GM21576 (cell line): ENCODE data around the gene ZNF865.

Experiments
- ATAC-seq: cut with Tn5 transposase; IDR thresholded peaks from one replicate; pipeline ENCODE4 v1.9.1; 2021; ENCODE audit warnings: mild to moderate bottlenecking, moderate library complexity; ENCODE audit not compliant: unreplicated experiment

The ZNF865 gene

DNA sequence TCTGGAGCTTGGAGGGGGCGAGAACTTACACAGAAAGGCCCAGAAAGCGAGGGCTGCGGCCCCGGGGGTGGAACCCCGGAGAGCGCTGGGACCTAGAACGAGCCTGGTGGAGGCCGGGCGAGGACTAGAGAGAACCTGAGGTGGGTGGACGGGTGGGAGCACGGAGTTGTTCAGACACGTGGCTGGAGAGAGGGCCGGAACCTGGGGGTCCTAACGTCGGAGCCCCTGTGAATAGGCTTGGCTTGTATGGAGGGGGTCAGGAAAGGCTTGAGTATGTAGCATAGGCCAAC, 38.4 kb downstream of the ZNF865 start:
- no peak for ATAC-seq

GRCh38 chr19:55644191-55644833, 38.9 kb downstream of the ZNF865 start:
- ATAC-seq, result no peak

GRCh38 chr19:55644842-55645511, 39.5 kb downstream of the ZNF865 start:
- ATAC-seq, result no peak

- ATAC-seq, result no peak
Measured at GRCh38 chr19:55645512-55645881, 40.0 kb downstream of the ZNF865 start.

DNA sequence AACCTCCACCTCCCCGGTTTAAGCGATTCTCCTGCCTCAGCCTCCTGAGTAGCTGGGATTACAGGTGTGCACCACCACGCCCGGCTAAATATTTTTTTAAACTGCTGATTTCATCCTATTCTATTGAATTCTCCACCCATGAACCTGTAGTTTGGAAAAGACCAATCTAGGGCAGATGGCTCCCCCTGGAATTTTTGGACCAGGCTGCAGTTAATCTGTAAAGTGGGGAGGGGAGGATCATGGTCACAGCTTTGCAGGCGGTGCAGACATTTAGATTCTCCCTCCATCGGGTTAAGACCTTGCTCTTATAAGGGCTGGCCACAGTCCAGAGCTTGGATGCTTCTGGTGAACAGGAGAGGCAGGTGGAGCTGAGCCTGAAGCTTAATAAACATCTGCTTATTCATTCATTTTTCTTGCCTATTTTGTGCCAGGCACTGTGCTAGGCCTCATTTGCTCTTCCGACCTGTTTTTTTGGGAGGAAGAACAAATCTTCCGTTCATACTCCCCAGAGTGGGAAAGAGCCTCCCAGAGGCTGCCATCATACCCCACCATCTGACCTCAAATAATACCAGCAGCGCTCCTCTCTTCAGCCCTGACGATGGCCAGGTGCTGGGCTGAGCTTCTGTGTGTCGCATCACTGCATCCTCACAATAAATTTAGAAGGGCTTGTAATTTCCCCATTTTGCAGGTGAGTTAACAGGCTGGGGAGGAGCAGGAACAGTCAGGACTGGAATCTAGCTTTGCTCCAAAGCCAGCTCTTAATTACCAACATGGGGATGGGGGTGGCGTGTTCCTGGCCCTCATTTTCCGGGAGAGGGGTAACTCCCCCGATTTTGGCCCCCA, 41.7 kb downstream of the ZNF865 start:
- no peak for ATAC-seq

- no peak for ATAC-seq
Measured at GRCh38 chr19:55647732-55648584, 42.5 kb downstream of the ZNF865 start, which contains the start of gene CCDC106. Gene CCDC106, plus strand, starts transcription at chr19:55648212. Its CDS starts 835 bp downstream, at chr19:55649047.

DNA sequence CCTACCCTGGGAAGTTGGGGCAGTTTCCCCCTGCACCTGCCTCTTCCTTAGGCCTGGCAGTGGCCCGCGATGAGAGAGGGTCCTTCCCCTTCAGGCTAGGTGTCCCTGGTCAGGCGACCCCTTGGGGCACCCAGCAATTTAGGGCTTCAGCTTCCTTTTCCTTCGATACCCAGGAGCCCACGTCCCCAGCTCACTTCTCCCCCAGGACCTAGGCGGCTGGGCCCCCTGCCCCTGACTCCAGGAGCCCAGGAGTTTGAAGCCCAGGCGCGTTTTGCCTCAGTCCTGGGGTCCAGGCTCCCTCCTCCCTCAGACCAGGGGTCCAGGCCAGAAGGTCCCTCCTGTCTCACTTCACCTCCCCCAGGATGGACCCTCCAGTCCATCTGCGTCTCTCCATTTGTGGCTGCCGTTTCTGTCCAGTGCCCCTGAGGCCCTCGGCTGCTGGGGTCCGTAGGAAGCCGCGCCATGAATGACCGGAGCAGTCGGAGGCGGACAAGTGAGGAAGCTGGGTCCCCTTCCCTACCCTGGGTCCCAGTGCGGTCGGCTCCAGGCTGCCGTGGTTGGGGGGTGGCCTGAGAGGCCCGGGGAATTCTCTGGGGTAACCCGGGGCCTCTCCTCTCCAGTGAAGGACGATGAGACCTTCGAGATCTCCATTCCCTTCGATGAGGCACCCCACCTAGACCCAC, 43.3 kb downstream of the ZNF865 start:
- ATAC-seq, result no peak

DNA sequence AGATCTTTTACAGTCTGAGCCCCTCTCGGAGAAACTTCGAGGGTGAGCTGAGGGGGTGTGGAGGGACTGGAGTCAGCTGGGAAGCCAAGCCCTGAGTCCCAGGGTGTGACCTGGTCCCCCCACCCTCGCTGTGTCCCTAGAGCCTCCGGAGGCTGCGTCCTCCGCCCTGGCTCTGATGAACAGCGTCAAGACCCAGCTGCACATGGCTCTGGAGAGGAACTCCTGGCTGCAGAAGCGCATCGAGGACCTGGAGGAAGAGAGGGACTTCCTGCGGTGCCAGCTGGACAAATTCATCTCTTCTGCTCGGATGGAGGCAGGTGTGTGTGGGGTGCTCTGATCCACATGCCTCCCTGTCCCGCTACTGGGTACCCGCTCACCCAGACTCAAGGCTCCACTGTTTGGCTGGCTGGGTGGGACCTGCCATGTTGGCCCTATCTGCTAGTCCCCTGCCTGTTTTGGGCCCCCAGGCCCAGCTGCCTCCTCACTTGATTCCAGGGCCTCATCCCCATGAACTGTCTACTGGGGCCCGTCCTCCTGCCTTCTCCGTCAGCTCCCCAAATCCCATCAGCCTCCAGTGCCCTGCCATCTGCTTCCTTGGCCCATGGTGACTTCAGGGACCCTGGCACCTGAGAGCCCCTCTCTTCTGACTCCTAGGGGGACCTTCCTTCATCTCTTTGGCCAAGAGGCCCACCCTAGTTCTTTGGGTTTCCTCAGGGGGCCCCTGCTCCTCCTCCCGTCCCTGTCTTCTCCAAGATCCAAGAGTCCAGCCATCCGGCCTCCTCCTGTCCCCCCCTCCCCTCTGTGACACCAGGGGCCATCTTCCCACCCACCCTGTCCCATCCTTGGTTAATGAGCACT, 44.0 kb downstream of the ZNF865 start:
- ATAC-seq, result no peak

DNA sequence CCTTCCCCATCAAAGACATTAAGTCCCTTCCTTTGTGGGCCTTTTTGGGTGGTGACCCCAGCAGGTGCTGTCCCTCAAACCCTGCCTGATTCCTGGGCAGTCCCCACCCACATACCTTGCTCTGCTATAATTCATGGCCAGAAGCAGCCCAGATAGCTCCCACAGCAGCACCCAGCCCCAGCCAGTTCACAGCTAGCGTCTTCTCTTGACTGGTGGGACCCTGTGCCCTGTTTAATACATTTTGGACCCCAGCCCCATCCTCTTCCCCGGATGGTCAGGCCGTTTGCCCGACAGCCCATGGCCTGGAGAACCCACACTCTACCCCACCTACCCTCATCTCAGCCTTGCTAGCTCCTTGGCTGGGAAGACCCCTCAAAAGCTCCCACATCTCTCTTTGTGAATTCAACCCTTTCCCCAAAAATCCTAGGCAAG, 44.7 kb downstream of the ZNF865 start:
- no peak for ATAC-seq

- ATAC-seq, result no peak
Measured at GRCh38 chr19:55650602-55651230, 45.3 kb downstream of the ZNF865 start.

DNA sequence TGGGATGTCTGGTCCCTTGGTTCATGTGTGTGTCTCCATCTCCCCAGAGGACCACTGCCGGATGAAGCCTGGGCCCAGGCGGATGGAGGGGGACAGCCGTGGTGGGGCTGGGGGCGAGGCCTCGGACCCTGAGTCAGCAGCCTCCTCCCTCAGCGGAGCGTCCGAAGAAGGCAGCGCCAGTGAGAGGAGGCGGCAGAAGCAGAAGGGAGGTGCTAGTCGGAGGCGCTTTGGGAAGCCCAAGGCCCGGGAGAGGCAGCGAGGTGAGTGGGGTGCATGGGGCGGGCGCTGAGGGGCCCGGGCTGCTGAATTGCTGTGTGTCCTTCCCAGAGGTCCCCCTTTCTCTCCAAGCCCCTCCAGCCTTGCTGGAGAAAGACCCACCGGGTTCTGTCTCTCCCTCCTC, 45.8 kb downstream of the ZNF865 start:
- no peak for ATAC-seq

DNA sequence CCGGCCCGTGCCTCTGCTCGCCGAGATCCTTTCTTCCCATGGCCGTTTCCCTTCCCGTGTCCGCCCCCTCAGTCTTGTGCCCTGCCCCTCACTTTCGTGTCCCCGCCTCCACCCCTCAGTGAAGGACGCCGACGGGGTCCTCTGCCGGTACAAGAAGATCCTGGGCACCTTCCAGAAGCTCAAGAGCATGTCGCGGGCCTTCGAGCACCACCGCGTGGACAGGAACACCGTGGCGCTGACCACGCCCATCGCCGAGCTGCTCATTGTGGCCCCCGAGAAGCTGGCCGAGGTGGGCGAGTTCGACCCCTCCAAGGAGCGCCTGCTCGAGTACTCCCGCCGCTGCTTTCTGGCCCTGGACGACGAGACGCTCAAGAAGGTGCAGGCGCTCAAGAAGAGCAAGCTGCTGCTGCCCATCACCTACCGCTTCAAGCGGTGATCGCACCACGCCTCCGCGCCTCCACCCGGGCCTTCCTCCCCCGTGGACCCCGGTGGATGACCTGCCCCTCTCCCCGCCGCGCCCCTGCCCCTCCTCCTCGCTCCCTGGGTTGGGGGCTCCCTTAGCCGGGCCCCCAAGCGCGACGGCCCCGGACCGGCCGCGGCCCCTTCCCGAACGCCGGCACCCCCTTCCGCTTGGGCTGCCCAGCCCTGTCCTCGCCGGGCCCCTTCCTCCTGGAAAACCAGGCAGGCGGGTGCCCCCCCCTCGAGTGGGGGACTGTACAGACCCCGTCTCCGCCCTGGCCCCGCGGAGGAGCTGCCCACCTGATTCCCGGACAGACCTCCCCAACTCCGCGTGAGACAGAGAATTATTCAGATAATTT, 47.1 kb downstream of the ZNF865 start:
- no peak for ATAC-seq

- peak; percentile 32 for ATAC-seq
Measured at GRCh38 chr19:55653651-55654322, 48.3 kb downstream of the ZNF865 start.

- ATAC-seq, result peak; percentile 49
Measured at GRCh38 chr19:55654323-55654867, 48.9 kb downstream of the ZNF865 start.

GRCh38 chr19:55654868-55655647, 49.6 kb downstream of the ZNF865 start, which contains the start of gene U2AF2:
Gene U2AF2, plus strand, starts transcription at chr19:55655035. Its CDS starts 70 bp downstream, at chr19:55655105.
- ATAC-seq, result peak; percentile 31

DNA sequence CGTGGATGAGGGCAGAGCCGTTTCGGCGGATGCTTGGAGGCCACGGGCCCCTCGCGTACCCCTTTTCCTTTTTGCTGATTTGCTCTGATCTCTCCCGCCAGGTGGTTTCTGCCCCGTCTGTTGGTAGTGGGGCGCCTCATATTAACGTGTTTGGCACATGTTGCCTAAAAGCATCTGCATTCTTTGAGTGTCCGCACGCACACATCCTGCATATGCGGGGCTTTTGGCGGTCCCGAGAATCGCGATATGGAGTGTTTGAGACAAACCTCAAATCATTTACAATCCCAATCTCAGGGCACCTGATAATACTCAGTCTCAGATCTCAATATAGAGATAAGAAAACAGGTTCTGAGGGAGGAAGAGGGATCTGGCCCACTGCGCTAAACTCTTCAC, 50.2 kb downstream of the ZNF865 start:
- no peak for ATAC-seq
